SH-SY5Y (cell line): ENCODE results near the gene ETFA.

Experiments
- GATA2 ChIP-seq: IDR thresholded peaks from 2 replicates; pipeline ENCODE4 v1.6.1; 2011; ENCODE audit warnings: mild to moderate bottlenecking, low read depth, low read length
- GATA3 ChIP-seq: IDR thresholded peaks from 2 replicates; pipeline ENCODE4 v1.6.1; 2011; ENCODE audit warnings: low read depth, mild to moderate bottlenecking, low read length, moderate library complexity

DNA sequence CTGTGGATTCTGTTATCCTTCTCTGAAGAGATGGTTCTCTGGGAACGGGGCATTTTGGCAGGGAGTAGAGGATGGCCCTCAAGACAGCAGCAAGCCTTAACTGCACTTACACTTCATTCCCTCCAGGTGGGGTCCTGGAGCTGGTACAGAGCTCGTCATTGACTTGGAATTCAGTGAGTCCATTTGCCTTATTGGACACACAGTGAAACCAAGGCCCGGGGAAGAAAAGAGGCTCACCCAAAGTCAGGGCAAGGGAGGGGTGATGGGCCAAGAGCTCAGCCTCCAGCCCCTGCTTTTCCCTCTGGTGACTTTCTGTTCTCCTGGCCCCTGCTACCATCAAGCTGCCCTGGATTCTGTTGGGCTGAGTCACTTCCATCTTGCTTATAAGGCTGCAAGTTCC, 125.6 kb downstream of the ETFA start:
- no peak for TF ChIP-seq GATA2
- no peak for TF ChIP-seq GATA3
